ENCODE results near the gene MXRA7. TPM values are rescaled to one million over a fixed set of nuclear protein-coding genes. Genes with fewer than 3 reads are reported as not detected.

The MXRA7 gene
- total and polyA plus RNA-seq, 2 donors (not counting 3 experiments of a cell fraction or from before 2014, with no cell fraction given), result 49.5 to 95.8 TPM

DNA sequence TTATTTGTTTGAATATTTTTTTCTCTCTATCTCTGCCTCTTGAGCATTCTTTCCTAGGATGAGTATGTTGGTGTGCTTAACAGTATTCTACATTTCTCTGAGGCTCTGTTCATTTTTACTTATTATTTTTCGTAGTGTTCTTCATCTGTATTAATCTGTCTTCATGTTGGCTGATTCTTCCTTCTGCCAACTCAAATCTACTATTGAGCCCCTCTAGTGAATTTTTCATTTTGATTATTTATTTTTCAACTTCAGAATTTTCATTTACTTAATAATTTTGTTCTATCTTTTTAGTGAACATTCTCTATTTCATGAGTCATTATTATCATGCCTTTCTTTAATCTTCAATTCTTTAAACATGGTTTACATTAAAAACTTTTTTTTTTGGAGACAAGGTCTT, 64.1 kb downstream of the MXRA7 start:
- no peak overlapping the region for H3K4me3 ChIP-seq (replicated peaks in 1 of 3; ENCODE audit: insufficient read depth in 1 of 3, low read depth in 1 of 3, low read length in 3 of 3)
- H3K36me3 ChIP-seq (ENCODE audit: control insufficient read depth in 2 of 2, extremely low read depth in 1 of 2, insufficient read depth in 2 of 2, low read length in 2 of 2), result no peaks in the 10 kb centered on the region
- H3K4me2 ChIP-seq (ENCODE audit: insufficient read depth, low read length), result no peak overlapping the region
- FAIRE-seq (no peak), DNase-seq (ENCODE audit: low read depth, low spot score) (no peak)
- H2AFZ ChIP-seq (ENCODE audit: low read depth, low read length), result no peak overlapping the region
- H3K79me2 ChIP-seq (ENCODE audit: control insufficient read depth, insufficient read depth, low read length), result no peaks in the 10 kb centered on the region
- intact Hi-C loops (cut with micrococcal nuclease) (no loop called here), dilution Hi-C loops (cut with MboI; ENCODE audit: extremely low pct_ligation_motif_present, low sequenced_read_pairs) (no loop called here)
- no peaks in the 10 kb centered on the region for H3K9me3 ChIP-seq (replicated peaks; ENCODE audit: control insufficient read depth, insufficient read depth, low read length)
- no TSS peak for BruUV-seq (replicated peaks)
- no peaks in the 10 kb centered on the region for H3K4me1 ChIP-seq (ENCODE audit: control insufficient read depth, extremely low read depth, insufficient read depth, low read length)
- POLR2A ChIA-PET, result no interaction called here
- no peaks in the 10 kb centered on the region for H3K9me1 ChIP-seq (replicated peaks; ENCODE audit: control insufficient read depth, extremely low read depth, insufficient read depth, low read length)
- H3K27ac ChIP-seq (ENCODE audit: insufficient read depth, low read depth, low read length), result no peak overlapping the region
- H4K20me1 ChIP-seq (replicated peaks; ENCODE audit: control insufficient read depth, extremely low read depth, insufficient read depth, low read length), result no peaks in the 10 kb centered on the region
- CTCF ChIA-PET, result no interaction called here
- TF ChIP-seq, protein P1, sequence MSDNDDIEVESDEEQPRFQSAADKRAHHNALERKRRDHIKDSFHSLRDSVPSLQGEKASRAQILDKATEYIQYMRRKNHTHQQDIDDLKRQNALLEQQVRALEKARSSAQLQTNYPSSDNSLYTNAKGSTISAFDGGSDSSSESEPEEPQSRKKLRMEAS (IDR thresholded peaks at IDR 0.05; ENCODE audit: insufficient read depth, insufficient read length), result no peak
- no peak for TF ChIP-seq JUN (IDR thresholded peaks at IDR 0.05; ENCODE audit: borderline replicate concordance, insufficient read depth, insufficient read length, low read depth)
- TF ChIP-seq POLR2AphosphoS5 (IDR thresholded peaks at IDR 0.05; ENCODE audit: insufficient read depth, low read depth, low read length), result no peak
- TF ChIP-seq MYC (IDR thresholded peaks at IDR 0.05; ENCODE audit: low read depth, low read length), result no peak
- TF ChIP-seq, protein P2, sequence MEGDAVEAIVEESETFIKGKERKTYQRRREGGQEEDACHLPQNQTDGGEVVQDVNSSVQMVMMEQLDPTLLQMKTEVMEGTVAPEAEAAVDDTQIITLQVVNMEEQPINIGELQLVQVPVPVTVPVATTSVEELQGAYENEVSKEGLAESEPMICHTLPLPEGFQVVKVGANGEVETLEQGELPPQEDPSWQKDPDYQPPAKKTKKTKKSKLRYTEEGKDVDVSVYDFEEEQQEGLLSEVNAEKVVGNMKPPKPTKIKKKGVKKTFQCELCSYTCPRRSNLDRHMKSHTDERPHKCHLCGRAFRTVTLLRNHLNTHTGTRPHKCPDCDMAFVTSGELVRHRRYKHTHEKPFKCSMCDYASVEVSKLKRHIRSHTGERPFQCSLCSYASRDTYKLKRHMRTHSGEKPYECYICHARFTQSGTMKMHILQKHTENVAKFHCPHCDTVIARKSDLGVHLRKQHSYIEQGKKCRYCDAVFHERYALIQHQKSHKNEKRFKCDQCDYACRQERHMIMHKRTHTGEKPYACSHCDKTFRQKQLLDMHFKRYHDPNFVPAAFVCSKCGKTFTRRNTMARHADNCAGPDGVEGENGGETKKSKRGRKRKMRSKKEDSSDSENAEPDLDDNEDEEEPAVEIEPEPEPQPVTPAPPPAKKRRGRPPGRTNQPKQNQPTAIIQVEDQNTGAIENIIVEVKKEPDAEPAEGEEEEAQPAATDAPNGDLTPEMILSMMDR (IDR thresholded peaks at IDR 0.05; ENCODE audit: extremely low read depth in 1 of 2, insufficient read depth in 1 of 2, low read depth in 1 of 2, low read length in 2 of 2), result no peak
- no peak for TF ChIP-seq GATA2 (IDR thresholded peaks at IDR 0.05; ENCODE audit: insufficient read depth, insufficient read length, low read depth, low read length)
- TF ChIP-seq FOS (IDR thresholded peaks at IDR 0.05; ENCODE audit: borderline replicate concordance, insufficient read depth, low read length), result no peak
- TF ChIP-seq POLR2A (IDR thresholded peaks at IDR 0.05; ENCODE audit: low read depth, low read length), result no peak
- TF ChIP-seq EZH2 (IDR thresholded peaks at IDR 0.05; ENCODE audit: borderline replicate concordance, low read depth, low read length, severe bottlenecking), result no peak
- peaks cover 0 to 9% of the 10 kb centered on the region in 2 experiments for H3K27me3 ChIP-seq (ENCODE audit: control insufficient read depth in 2 of 2, insufficient read depth in 2 of 2, low read length in 2 of 2)
- no peak overlapping the region for H3K9ac ChIP-seq (replicated peaks; ENCODE audit: extremely low read depth, insufficient read depth, low read length)
